WTC11 (cell line): ENCODE results near the gene CACTIN.

Source experiments
- STAT6 ChIP-seq: sonication (generic); formaldehyde crosslinking; conservative IDR thresholded peaks from 2 replicates; pipeline ENCODE4 v1.8.1; 2023; ENCODE audit warnings: mild to moderate bottlenecking, low read depth, missing genetic modification reagents, moderate library complexity
- TF ChIP-seq, protein P1 (sequence below): sonication (generic); formaldehyde crosslinking; IDR thresholded peaks from 2 replicates; pipeline ENCODE4 v1.8.0; 2022; ENCODE audit warnings: mild to moderate bottlenecking, missing genetic modification reagents

GRCh38 chr19:3608750-3609322, 17.8 kb downstream of the CACTIN start:
- no peak for TF ChIP-seq STAT6 (CRISPR knock-in tag)
- TF ChIP-seq, protein P1, sequence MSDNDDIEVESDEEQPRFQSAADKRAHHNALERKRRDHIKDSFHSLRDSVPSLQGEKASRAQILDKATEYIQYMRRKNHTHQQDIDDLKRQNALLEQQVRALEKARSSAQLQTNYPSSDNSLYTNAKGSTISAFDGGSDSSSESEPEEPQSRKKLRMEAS (CRISPR knock-in tag): no peak
